ENCODE measurements around the gene SCO2.

GRCh38 chr22:50518606-50519005 is 6.8 kb downstream of the SCO2 start:
- TF ChIP-seq CTCF (IDR thresholded peaks at IDR 0.05), result no peak
- TF ChIP-seq POLR2A (IDR thresholded peaks at IDR 0.05), result no peak
